ENCODE results near the gene C16orf92. TPM values are rescaled to one million over a fixed set of nuclear protein-coding genes. Genes with fewer than 3 reads are reported as not detected.

The C16orf92 gene
- total RNA-seq, 2 donors from 2014 or later, result not detected

DNA sequence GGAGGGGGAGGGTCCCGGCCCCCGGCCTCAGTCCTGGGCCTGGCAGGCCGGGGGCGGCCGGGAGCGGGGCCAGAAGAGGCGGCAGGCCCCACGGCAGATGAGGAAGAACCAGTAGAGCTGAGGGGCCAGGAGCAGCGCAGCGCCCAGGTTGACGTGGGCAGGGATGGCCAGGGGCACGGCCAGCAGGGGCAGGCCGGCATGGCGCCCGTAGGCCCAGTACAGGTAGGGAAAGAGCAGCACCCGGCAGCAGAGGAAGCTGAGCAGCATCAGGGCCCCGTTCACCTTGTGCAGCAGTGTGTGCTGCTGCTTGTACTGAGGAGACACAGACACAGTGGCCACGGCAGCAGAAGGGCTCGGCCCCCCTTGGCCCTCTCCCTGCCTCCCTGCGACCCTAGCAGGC lies 2.2 kb downstream of the C16orf92 start:
- no peak overlapping the region for H3K4me3 Mint-ChIP-seq
- H3K27me3 ChIP-seq (ENCODE audit: control insufficient read depth, insufficient read depth, low read length, poor library complexity, severe bottlenecking), result peaks cover 8% of the 10 kb centered on the region
- H3K9me3 ChIP-seq (ENCODE audit: control insufficient read depth, low read length), result no peaks in the 10 kb centered on the region
- H3K4me3 ChIP-seq (ENCODE audit: low read length), result no peak overlapping the region
- DNase-seq, result no peak
- H3K9me3 Mint-ChIP-seq, result no peaks in the 10 kb centered on the region
- WGBS, 2 experiments (ENCODE audit: insufficient coverage in 1 of 2, insufficient read length in 1 of 2), result 85 to 86% methylated on average over 12 to 20 of the region's 20 CpGs
- no peak overlapping the region for H3K9ac ChIP-seq (ENCODE audit: extremely low read depth, low read length, poor library complexity, severe bottlenecking)
- no peaks in the 10 kb centered on the region for H3K36me3 ChIP-seq (ENCODE audit: control insufficient read depth, insufficient read depth, low read length)
- H3K36me3 Mint-ChIP-seq (ENCODE audit: low read depth), result no peaks in the 10 kb centered on the region
- H3K4me1 Mint-ChIP-seq, result no peaks in the 10 kb centered on the region
- no peak overlapping the region for H3K27ac ChIP-seq (ENCODE audit: low read depth, low read length)
- H3K27ac Mint-ChIP-seq, result no peak overlapping the region
- no peaks in the 10 kb centered on the region for H3K4me1 ChIP-seq (ENCODE audit: control insufficient read depth, insufficient read depth, low read length)
- peaks cover 17% of the 10 kb centered on the region for H3K27me3 Mint-ChIP-seq (ENCODE audit: insufficient read depth)
- TF ChIP-seq CTCF (conservative IDR thresholded peaks at IDR 0.05), result no peak

DNA sequence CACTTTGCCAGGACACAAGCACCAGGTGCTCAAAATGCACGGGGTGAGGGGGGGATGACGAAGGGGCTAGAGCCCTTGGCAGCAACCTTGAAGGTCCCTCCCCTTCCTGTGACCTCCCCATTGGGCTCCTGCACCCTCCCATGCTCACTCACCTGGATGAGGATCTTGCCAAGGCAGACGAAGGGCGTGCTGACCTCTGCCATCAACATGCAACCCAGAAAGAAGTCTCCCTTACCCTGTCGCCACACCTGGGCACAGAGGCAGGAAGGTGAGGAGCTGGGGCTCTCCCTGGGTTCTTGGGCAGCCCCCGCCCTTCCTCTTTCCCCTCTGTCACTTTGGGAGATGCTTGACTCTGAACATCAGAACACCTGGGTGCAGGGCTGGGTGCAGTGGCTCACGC lies 2.6 kb downstream of the C16orf92 start:
- H3K27me3 Mint-ChIP-seq (ENCODE audit: insufficient read depth), result peaks cover 20% of the 10 kb centered on the region
- Histone ChIP-seq H3K27me3 (ENCODE audit: control insufficient read depth, insufficient read depth, low read length, poor library complexity, severe bottlenecking) (peaks cover 8% of the 10 kb centered on the region), H3K9ac (ENCODE audit: extremely low read depth, low read length, poor library complexity, severe bottlenecking) (no peak overlapping the region), H3K27ac (ENCODE audit: low read depth, low read length) (no peak overlapping the region), H3K9me3 (ENCODE audit: control insufficient read depth, low read length) (no peaks in the 10 kb centered on the region), H3K4me3 (ENCODE audit: low read length) (no peak overlapping the region), H3K4me1 (ENCODE audit: control insufficient read depth, insufficient read depth, low read length) (no peaks in the 10 kb centered on the region), H3K36me3 (ENCODE audit: control insufficient read depth, insufficient read depth, low read length) (no peaks in the 10 kb centered on the region)
- no peak for DNase-seq
- H3K27ac Mint-ChIP-seq, result no peak overlapping the region
- H3K9me3 Mint-ChIP-seq, result no peaks in the 10 kb centered on the region
- TF ChIP-seq CTCF (conservative IDR thresholded peaks at IDR 0.05), result no peak
- H3K4me1 Mint-ChIP-seq, result no peaks in the 10 kb centered on the region
- H3K36me3 Mint-ChIP-seq (ENCODE audit: low read depth), result no peaks in the 10 kb centered on the region
- 82 to 91% methylated on average over 6 to 7 of the region's 7 CpGs for WGBS, 2 experiments (ENCODE audit: insufficient coverage in 1 of 2, insufficient read length in 1 of 2)
- no peak overlapping the region for H3K4me3 Mint-ChIP-seq

- peaks cover 12% of the 10 kb centered on the region for H3K27me3 ChIP-seq (ENCODE audit: control insufficient read depth, insufficient read depth, low read length, poor library complexity, severe bottlenecking)
- Mint-ChIP-seq H3K27ac (no peak overlapping the region), H3K9me3 (no peaks in the 10 kb centered on the region), H3K27me3 (ENCODE audit: insufficient read depth) (peaks cover 24% of the 10 kb centered on the region), H3K4me1 (no peaks in the 10 kb centered on the region), H3K36me3 (ENCODE audit: low read depth) (no peaks in the 10 kb centered on the region), H3K4me3 (no peak overlapping the region)
- H3K4me1 ChIP-seq (ENCODE audit: control insufficient read depth, insufficient read depth, low read length), result no peaks in the 10 kb centered on the region
- no peak overlapping the region for H3K9ac ChIP-seq (ENCODE audit: extremely low read depth, low read length, poor library complexity, severe bottlenecking)
- no peak for TF ChIP-seq CTCF (conservative IDR thresholded peaks at IDR 0.05)
- H3K36me3 ChIP-seq (ENCODE audit: control insufficient read depth, insufficient read depth, low read length), result no peaks in the 10 kb centered on the region
- H3K9me3 ChIP-seq (ENCODE audit: control insufficient read depth, low read length), result no peaks in the 10 kb centered on the region
- 90 to 92% methylated on average over 12 to 18 of the region's 18 CpGs for WGBS, 2 experiments (ENCODE audit: insufficient coverage in 1 of 2, insufficient read length in 1 of 2)
- H3K27ac ChIP-seq (ENCODE audit: low read depth, low read length), result no peak overlapping the region
- DNase-seq, result no peak
- H3K4me3 ChIP-seq (ENCODE audit: low read length), result no peak overlapping the region
Measured at GRCh38 chr16:30026449-30026848, 3.5 kb downstream of the C16orf92 start.

All from endodermal cell (in vitro differentiated cells).